Neuron (in vitro differentiated cells): ENCODE results near the gene CACNA1I.

Experiments used
- H2AFZ ChIP-seq: one replicate; pipeline ENCODE4 v1.6.1; 2013; ENCODE audit warnings: low read depth, mild to moderate bottlenecking, inconsistent platforms, low read length, moderate library complexity
- H3K27me3 ChIP-seq: one replicate; pipeline ENCODE4 v1.6.1; 2013; ENCODE audit warnings: low read length; ENCODE audit not compliant: insufficient read depth
- H3K36me3 ChIP-seq: one replicate; pipeline ENCODE4 v1.6.1; 2013; ENCODE audit warnings: low read length; ENCODE audit not compliant: insufficient read depth
- H3K4me1 ChIP-seq: one replicate; pipeline ENCODE4 v1.6.1; 2013; ENCODE audit warnings: low read length; ENCODE audit not compliant: insufficient read depth
- H3K4me3 ChIP-seq: 2 replicates; pipeline ENCODE4 v1.5.1; 2013; ENCODE audit warnings: mild to moderate bottlenecking, low read length, moderate library complexity
- H3K9me3 ChIP-seq: one replicate; pipeline ENCODE4 v1.6.1; 2013; ENCODE audit warnings: low read length

The CACNA1I gene

DNA sequence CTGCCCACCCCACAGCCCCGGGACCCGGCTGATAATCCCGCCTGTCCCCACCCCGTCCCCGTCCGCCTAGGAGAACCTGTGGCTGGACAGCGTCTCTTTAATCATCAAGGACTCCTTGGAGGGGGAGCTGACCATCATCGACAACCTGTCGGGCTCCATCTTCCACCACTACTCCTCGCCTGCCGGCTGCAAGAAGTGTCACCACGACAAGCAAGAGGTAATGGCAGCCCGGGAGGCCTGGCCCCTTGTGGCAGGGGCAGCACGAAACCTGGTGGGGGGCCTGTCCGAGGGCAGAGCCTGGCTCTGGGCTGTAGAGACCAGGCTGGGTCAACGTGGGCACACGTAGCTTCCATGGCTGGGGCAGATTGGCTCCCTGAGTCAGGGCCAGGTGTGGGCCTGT is 109.1 kb downstream of the CACNA1I start:
- Histone ChIP-seq H3K36me3 (no peaks in the 10 kb centered on the region), H3K4me1 (no peaks in the 10 kb centered on the region), H3K4me3 (no peak overlapping the region), H2AFZ (no peak overlapping the region), H3K9me3 (no peaks in the 10 kb centered on the region), H3K27me3 (peaks cover 22% of the 10 kb centered on the region)

DNA sequence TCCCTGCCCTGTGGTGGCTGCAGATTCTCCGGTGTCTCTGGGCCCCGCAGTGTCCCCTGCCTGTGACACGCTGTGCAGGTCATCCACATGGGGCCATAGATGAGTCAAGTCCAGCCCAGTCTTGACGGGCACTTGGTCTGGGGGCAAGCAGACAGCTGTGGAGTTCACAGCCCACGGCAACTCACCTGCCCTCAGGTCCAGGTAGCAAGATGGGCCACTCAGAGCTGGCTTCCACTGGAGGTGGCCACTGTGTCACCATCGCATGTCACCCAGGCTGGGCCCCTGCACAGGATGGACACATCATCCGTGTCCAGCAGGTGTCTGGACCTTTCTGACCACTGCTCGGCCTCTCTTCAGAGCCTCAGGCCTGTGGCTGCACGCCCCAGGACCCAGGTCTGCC is 109.9 kb downstream of the CACNA1I start:
- peaks cover 22% of the 10 kb centered on the region for H3K27me3 ChIP-seq
- no peak overlapping the region for H3K4me3 ChIP-seq
- H2AFZ ChIP-seq: no peak overlapping the region
- H3K9me3 ChIP-seq: no peaks in the 10 kb centered on the region
- H3K36me3 ChIP-seq: no peaks in the 10 kb centered on the region
- H3K4me1 ChIP-seq: no peaks in the 10 kb centered on the region

DNA sequence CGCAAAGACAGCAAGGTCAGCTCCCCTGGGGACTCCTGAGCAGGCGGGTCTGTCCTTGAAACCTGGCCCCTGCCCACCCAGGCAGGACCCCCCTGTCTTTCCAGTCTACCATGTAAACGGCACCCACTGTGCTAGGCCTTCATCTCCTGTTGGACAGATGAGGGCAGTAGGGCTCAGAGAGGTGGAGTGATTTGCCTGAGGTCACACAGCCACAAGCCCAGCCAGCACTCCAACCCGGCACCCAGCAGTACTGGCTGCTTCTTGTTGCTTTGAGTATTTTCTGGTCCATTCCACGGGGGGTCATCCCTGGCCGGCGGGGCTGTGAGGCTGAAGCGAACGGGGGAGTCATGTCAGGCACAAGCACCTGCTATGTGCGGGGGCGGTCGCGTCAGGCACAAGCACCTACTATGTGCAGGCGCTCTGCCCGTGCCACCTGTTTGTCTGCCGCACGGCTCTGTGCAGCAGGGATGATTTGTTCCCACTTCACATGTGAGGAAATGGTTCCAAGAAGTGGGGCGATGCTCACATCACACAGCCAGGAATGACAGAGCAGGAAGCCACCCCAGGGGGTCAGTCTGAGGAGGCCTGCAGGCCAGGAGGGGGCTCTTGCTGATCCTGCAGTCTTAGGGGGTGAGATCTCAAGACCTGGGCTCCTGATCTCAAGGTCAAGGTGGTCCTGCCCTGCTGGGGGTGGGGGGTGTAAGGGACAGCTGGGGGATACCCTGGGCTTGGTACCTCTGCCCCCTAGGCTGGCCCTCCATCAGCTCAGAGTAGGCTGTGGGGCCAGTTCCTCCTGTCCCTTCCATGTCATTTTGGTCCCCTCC is 110.7 kb downstream of the CACNA1I start:
- no peak overlapping the region for H3K4me3 ChIP-seq
- H3K9me3 ChIP-seq: no peaks in the 10 kb centered on the region
- no peaks in the 10 kb centered on the region for H3K36me3 ChIP-seq
- H3K27me3 ChIP-seq: peaks cover 18% of the 10 kb centered on the region
- no peaks in the 10 kb centered on the region for H3K4me1 ChIP-seq
- no peak overlapping the region for H2AFZ ChIP-seq

DNA sequence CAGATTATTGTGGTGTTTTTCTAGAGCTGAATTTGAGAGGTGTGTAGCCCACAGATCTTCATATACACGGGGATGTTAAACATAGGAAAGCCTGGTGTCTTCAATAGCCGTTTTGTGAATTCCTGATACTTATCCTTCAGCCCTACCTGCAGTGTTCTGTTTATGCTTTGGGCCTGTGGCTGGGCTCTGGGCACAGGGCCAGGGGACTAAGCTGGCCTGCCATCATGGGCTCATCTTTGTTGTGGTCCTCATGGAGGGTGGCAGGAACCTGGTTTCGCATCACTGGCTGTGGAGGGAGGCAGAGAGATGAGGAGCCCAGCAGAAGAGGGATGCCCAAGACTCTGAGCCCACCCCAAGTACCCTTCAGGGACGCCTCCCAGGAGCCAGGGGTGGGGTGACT is 112.4 kb downstream of the CACNA1I start:
- Histone ChIP-seq H3K4me1 (no peaks in the 10 kb centered on the region), H3K36me3 (no peaks in the 10 kb centered on the region), H3K9me3 (no peaks in the 10 kb centered on the region), H2AFZ (no peak overlapping the region), H3K27me3 (peaks cover 7% of the 10 kb centered on the region), H3K4me3 (no peak overlapping the region)

DNA sequence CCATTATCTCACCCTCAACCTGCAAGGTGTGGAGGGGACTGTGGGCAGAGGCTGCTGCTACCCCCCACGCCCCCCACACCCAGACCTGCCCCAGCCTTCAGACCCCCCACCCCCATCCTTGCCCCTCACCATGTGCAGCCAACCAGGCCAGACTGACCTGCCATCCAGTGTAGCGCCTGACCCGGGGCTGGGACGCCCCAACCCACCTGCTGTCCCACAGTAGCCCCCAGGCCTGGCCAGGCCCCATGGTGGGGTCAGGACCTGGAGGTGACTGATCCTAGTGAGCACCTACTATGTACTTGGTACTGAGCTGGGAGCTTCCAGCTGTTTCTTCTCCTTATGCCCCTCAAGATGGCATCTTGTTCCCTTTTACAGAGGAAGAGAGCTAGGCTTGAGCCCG is 113.1 kb downstream of the CACNA1I start:
- no peak overlapping the region for H3K4me3 ChIP-seq
- no peak overlapping the region for H2AFZ ChIP-seq
- no peaks in the 10 kb centered on the region for H3K36me3 ChIP-seq
- H3K27me3 ChIP-seq: peaks cover 5% of the 10 kb centered on the region
- H3K4me1 ChIP-seq: no peaks in the 10 kb centered on the region
- H3K9me3 ChIP-seq: no peaks in the 10 kb centered on the region

DNA sequence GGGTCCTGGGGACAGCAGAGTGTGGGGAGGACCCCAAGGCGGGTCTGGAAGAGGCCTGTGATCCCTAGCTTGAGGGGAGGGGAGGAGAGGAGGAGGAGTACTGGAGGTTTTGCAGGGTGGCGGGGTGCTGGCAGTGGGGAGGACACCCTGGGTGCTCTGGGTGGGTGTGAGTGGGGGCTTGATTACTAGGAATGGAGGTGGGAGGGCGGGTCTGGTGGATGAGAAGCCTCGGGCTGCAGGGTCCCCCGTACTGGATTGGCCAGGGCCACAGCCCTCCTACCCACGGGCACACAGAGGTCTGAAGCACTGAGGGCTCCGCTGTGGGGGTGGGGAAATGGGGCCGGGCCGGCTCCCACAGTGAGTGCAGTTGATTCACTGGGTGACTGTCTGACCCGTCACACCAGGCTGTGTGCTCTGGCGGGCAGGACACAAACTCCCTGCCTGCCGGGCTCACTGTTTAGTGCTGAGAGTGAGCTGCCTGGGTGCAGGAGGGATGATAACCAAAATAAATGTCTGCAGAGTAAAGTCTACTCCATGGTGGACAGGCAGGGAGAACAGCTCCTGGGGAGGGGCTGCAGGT is 114.2 kb downstream of the CACNA1I start:
- Histone ChIP-seq H3K4me1 (peaks cover 7% of the 10 kb centered on the region), H3K9me3 (no peaks in the 10 kb centered on the region), H3K36me3 (no peaks in the 10 kb centered on the region), H3K27me3 (no peaks in the 10 kb centered on the region), H2AFZ (no peak overlapping the region), H3K4me3 (no peak overlapping the region)

DNA sequence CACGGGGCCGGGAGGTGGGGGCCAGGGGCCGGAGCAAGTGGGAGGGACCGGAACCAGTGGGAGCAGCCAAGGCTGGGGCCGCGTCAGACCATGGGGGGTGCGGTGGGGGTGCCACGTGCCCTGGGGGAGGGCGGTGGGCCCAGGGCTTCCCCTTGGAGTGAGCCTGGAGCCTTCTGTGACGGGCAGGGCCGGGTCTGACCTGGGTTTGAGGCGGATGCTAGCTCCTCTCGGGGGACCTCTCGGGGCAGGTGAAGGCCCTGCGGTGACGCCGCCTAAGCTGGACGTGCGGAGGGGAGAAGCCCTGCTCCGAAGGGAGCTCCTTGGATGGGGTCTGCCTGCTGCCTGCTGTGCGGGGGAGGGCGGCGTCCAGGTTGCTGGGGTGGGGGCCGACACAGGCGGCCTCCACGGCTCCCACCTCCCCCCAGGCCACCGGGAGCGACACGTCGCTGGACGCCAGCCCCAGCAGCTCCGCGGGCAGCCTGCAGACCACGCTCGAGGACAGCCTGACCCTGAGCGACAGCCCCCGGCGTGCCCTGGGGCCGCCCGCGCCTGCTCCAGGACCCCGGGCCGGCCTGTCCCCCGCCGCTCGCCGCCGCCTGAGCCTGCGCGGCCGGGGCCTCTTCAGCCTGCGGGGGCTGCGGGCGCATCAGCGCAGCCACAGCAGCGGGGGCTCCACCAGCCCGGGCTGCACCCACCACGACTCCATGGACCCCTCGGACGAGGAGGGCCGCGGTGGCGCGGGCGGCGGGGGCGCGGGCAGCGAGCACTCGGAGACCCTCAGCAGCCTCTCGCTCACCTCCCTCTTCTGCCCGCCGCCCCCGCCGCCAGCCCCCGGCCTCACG is 115.0 kb downstream of the CACNA1I start:
- Histone ChIP-seq H3K27me3 (no peaks in the 10 kb centered on the region), H3K9me3 (no peaks in the 10 kb centered on the region), H3K36me3 (no peaks in the 10 kb centered on the region), H2AFZ (no peak overlapping the region), H3K4me1 (peaks cover 14% of the 10 kb centered on the region), H3K4me3 (no peak overlapping the region)

DNA sequence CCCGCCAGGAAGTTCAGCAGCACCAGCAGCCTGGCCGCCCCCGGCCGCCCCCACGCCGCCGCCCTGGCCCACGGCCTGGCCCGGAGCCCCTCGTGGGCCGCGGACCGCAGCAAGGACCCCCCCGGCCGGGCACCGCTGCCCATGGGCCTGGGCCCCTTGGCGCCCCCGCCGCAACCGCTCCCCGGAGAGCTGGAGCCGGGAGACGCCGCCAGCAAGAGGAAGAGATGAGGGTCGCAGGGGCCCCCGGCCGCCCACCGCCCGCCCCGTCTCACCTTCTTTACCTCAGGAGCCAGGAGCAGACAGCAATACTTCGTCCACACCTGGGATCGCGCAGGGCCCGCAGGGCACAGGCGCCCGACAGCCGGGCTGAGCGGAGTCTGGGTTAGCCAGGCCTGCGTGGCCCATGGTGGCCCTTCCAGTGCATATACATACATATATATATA is 115.6 kb downstream of the CACNA1I start:
- no peaks in the 10 kb centered on the region for H3K9me3 ChIP-seq
- H3K27me3 ChIP-seq: no peaks in the 10 kb centered on the region
- H3K4me3 ChIP-seq: no peak overlapping the region
- no peaks in the 10 kb centered on the region for H3K36me3 ChIP-seq
- H2AFZ ChIP-seq: no peak overlapping the region
- peaks cover 21% of the 10 kb centered on the region for H3K4me1 ChIP-seq

DNA sequence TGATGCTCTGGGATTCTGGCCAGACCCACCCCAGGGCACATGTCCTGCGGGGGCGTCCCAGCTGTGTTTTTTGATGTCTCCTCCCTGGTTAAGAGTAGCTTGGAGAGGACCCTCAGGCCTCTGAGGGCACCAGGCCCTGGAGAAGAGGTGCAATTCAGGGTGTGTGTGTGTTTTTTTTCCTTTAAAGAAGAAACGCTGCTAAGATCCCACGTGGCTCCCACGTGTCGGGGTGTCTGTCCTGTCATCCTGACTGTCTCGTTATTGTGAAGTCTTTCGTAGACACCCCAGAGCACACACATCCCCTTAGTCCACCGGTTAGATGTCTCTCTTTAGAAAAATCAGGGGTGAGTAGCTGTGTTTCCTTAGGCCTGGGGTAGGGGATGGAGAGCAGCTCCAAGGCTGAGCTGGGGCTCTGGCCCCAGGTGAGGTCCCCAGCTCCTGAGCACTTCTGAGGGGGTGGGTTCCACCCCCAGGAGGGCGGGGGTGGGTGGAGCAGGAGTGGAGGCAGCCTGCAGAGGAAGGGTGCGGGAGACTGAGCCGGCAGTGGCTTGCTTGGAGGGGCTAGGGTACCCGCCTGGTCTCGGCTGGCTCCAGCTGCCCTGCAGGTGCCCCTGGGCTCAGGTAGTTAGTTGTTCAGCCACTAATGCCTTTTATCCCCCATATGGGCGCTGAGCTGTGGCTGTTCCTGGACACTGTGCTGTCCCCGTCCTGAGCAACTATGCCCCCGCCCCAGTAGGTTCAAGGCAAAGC is 116.4 kb downstream of the CACNA1I start:
- H3K9me3 ChIP-seq: no peaks in the 10 kb centered on the region
- peaks cover 28% of the 10 kb centered on the region for H3K4me1 ChIP-seq
- H3K27me3 ChIP-seq: no peaks in the 10 kb centered on the region
- no peak overlapping the region for H2AFZ ChIP-seq
- H3K4me3 ChIP-seq: no peak overlapping the region
- no peaks in the 10 kb centered on the region for H3K36me3 ChIP-seq

DNA sequence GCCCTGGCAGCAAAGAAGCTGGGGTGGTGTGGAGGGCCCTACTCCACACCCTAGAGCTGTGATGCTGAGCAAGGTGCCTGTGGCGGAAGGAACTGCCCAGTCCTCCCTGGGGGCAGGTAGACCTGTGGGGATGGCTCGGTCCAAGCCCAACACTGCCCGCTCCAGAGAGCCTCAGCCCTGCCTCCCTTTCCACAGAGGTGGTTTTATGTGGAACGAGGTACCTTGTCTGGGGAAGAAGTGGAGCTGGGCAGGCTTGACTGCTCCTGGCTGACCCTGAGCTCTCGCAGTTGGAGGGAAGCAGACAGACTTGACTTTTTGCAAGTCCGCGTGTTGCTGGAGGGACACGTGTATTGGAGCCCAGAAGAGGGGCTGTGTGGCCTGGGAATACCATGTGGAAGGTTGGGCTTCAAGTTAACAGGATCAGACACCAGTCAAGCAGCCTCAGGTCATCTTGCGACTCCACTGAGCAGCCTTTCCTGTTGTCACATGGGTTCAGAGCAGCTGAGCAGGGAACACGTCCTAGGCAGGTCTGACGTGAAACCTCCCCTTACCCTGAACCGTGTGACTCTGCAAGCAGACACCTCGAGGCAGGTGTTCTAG is 117.7 kb downstream of the CACNA1I start:
- Histone ChIP-seq H3K4me1 (peaks cover 28% of the 10 kb centered on the region), H3K9me3 (no peaks in the 10 kb centered on the region), H3K27me3 (no peaks in the 10 kb centered on the region), H3K4me3 (no peak overlapping the region), H2AFZ (no peak overlapping the region), H3K36me3 (no peaks in the 10 kb centered on the region)

DNA sequence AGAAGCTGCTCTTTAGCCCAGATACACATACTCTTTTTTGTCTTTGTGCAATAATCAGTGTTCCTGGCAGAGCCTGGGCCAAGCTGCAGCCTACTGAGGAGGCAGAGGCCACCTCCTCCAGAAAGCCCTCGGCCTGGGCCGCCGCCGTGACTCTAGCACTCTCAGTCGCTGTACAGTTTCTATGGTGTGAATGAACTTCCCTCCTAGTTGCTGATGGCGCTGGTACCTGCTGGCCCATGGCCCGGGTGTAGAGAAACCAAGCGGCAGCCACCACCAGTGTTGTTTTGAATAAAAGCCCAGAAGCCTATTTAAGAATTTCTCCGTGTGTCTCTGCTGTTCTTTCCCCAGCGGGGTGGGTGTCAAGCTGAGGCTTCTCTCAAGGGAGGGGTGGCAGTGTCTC is 118.9 kb downstream of the CACNA1I start:
- H3K4me3 ChIP-seq: no peak overlapping the region
- no peaks in the 10 kb centered on the region for H3K9me3 ChIP-seq
- no peaks in the 10 kb centered on the region for H3K36me3 ChIP-seq
- H3K4me1 ChIP-seq: peaks cover 28% of the 10 kb centered on the region
- no peak overlapping the region for H2AFZ ChIP-seq
- no peaks in the 10 kb centered on the region for H3K27me3 ChIP-seq

DNA sequence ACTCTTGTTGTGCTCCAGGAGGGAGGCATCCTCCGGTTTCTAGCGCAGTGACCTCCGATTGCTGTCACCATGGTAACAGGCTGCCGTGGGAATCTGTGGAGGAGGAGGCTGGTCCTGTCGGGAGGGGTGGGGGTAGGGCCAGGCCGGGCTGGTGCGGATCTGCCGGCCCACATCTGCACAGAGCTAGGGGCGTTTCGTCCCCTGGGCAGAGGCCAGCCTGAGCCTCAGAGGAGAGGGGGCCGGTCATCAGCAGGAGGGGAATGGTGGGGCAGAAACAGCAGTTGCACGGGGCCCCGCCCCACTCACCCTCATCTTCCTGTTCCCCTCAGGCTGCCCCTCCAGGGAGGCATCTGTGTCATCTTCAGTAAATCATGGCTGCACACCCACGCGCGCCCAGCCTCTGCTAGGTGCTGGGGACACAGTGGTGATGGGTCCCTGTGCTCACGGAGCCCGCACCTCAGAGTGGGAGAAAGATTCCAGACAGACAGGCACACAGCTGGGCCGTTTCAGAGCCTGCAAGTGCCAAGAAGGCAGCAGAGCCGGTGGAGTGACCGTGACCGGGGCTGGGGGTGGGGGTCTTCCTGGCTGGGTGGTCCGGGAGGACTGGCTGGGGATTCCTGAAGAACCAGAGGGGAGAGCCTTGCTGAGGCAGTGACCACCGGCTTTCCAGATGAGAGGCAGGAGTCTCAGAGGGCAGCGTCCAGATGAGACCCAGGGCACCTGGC is 120.5 kb downstream of the CACNA1I start:
- Histone ChIP-seq H2AFZ (peak overlapping the region; percentile 47), H3K4me3 (no peak overlapping the region), H3K4me1 (peaks cover 28% of the 10 kb centered on the region), H3K9me3 (no peaks in the 10 kb centered on the region), H3K36me3 (no peaks in the 10 kb centered on the region), H3K27me3 (no peaks in the 10 kb centered on the region)
